HG02870 (cell line): ENCODE results near the gene RBM26.

Experiments
- ATAC-seq: cut with Tn5 transposase; IDR thresholded peaks from one replicate; pipeline ENCODE4 v1.9.1; 2021; ENCODE audit warnings: mild to moderate bottlenecking, moderate library complexity; ENCODE audit not compliant: unreplicated experiment

RBM26 gene

GRCh38 chr13:79349011-79349410 is 57.0 kb downstream of the RBM26 start:
- no peak for ATAC-seq

GRCh38 chr13:79346300-79346914 is 59.6 kb downstream of the RBM26 start:
- no peak for ATAC-seq

GRCh38 chr13:79341202-79341601 is 64.9 kb downstream of the RBM26 start:
- ATAC-seq = no peak

GRCh38 chr13:79340490-79340889 is 65.6 kb downstream of the RBM26 start:
- ATAC-seq = no peak

GRCh38 chr13:79338343-79338742 is 67.7 kb downstream of the RBM26 start:
- no peak for ATAC-seq

GRCh38 chr13:79336966-79337365 is 69.1 kb downstream of the RBM26 start:
- ATAC-seq = no peak

- no peak for ATAC-seq
These were observed 77.5 kb downstream of the RBM26 start for GRCh38 chr13:79328510-79328909.

- no peak for ATAC-seq
These were observed 85.6 kb downstream of the RBM26 start for GRCh38 chr13:79320433-79320832.

- ATAC-seq = no peak
These were observed 87.4 kb downstream of the RBM26 start for GRCh38 chr13:79318664-79319063.

GRCh38 chr13:79317856-79318255 is 88.2 kb downstream of the RBM26 start:
- no peak for ATAC-seq

GRCh38 chr13:79314652-79315051 is 91.4 kb downstream of the RBM26 start:
- ATAC-seq = no peak

- ATAC-seq = no peak
These were observed 93.7 kb downstream of the RBM26 start for GRCh38 chr13:79312340-79312855.

- ATAC-seq = no peak
These were observed 94.7 kb downstream of the RBM26 start for GRCh38 chr13:79311386-79311785.

GRCh38 chr13:79309690-79310089 is 96.4 kb downstream of the RBM26 start:
- no peak for ATAC-seq

GRCh38 chr13:79307866-79308298 is 98.2 kb downstream of the RBM26 start:
- peak; percentile 81 for ATAC-seq

- peak; percentile 33 for ATAC-seq
These were observed 98.6 kb downstream of the RBM26 start for GRCh38 chr13:79307433-79307861.

- ATAC-seq = no peak
These were observed 99.4 kb downstream of the RBM26 start for GRCh38 chr13:79306650-79307049.

GRCh38 chr13:79297128-79297527 is 108.9 kb downstream of the RBM26 start:
- ATAC-seq = peak; percentile 59

GRCh38 chr13:79295906-79296706 is 109.9 kb downstream of the RBM26 start:
- no peak for ATAC-seq

- no peak for ATAC-seq
These were observed 115.3 kb downstream of the RBM26 start for GRCh38 chr13:79290595-79291244.

GRCh38 chr13:79289571-79289970 is 116.5 kb downstream of the RBM26 start:
- ATAC-seq = no peak
